Right atrium auricular region (tissue), 2 donors: ENCODE measurements around the gene FGF22. TPM values are rescaled to one million over a fixed set of nuclear protein-coding genes. Genes with fewer than 3 reads are reported as not detected.
"Not testable (repeated sequence)": the region's sequence is repeated elsewhere in the genome, so short reads cannot be mapped to it uniquely, and the experiment has no call there.

Experiments used
- DNase-seq: peaks from one replicate; pipeline ENCODE4 v3.0.0-alpha.2; 2019; ENCODE audit warnings: low spot score
- H3K27ac ChIP-seq, 2 donors: fragments of 200-600 bp; sonication (generic); 1 replicate in 1 of 2; 2 replicates in 1 of 2; pipeline ENCODE4 v1.5.1; 2016 to 2019
- H3K27me3 ChIP-seq, 2 donors: fragments of 200-600 bp; sonication (generic); one replicate each; pipeline versions ENCODE4 v1.5.1 to v1.6.0; 2017 to 2019
- H3K36me3 ChIP-seq: fragments of 200-600 bp; sonication (generic); one replicate; pipeline ENCODE4 v1.5.1; 2016
- H3K4me1 ChIP-seq, 2 donors: fragments of 200-600 bp; sonication (generic); one replicate each; pipeline versions ENCODE4 v1.5.1 to v1.6.0; 2017 to 2019
- H3K4me3 ChIP-seq, 2 donors: fragments of 200-600 bp; sonication (generic); 1 replicate in 1 of 2; 2 replicates in 1 of 2; pipeline ENCODE4 v1.5.1; 2017 to 2019; ENCODE audit warnings: mild to moderate bottlenecking in 1 of 2, moderate library complexity in 1 of 2
- H3K9me3 ChIP-seq, 2 donors: fragments of 200-600 bp; sonication (generic); one replicate each; pipeline ENCODE4 v1.5.1; 2019
- CTCF ChIP-seq, 2 donors: fragments of 200-600 bp; sonication (generic); IDR thresholded peaks; one replicate each; pipeline ENCODE4 v1.5.1; 2019; ENCODE audit warnings: antibody characterized with exemption in 2 of 2
- total RNA-seq, 2 donors: library from RNA; depleted of rRNA; stranded (reverse); fragments of >200 nt; gene quantifications; one replicate each; pipeline ENCODE4 v1.1.0, GENCODE V29; 2016

FGF22 gene
- total RNA-seq, 2 donors from 2014 or later = 0.35 to 0.37 TPM

GRCh38 chr19:597406-598315 is 42.0 kb upstream of the FGF22 start:
- Histone ChIP-seq H3K9me3 (no peaks in the 10 kb centered on the region), H3K36me3 (no peaks in the 10 kb centered on the region), H3K27ac (no peak overlapping the region), H3K27me3 (no peaks in the 10 kb centered on the region), H3K4me1 (no peaks in the 10 kb centered on the region), H3K4me3 (no peak overlapping the region)
- TF ChIP-seq CTCF (IDR thresholded peaks at IDR 0.05) = no peak
- no peak for DNase-seq

GRCh38 chr19:601310-601709 is 38.4 kb upstream of the FGF22 start:
- DNase-seq = no peak
- Histone ChIP-seq H3K27ac (no peak overlapping the region), H3K9me3 (no peaks in the 10 kb centered on the region), H3K4me1 (no peaks in the 10 kb centered on the region), H3K4me3 (no peak overlapping the region), H3K36me3 (no peaks in the 10 kb centered on the region), H3K27me3 (no peaks in the 10 kb centered on the region)
- TF ChIP-seq CTCF (IDR thresholded peaks at IDR 0.05) = no peak

- H3K27me3 ChIP-seq = no peaks in the 10 kb centered on the region
- no peaks in the 10 kb centered on the region for H3K9me3 ChIP-seq
- no peak overlapping the region for H3K4me3 ChIP-seq
- DNase-seq = no peak
- H3K36me3 ChIP-seq = no peaks in the 10 kb centered on the region
- no peak overlapping the region for H3K27ac ChIP-seq
- H3K4me1 ChIP-seq = no peaks in the 10 kb centered on the region
- TF ChIP-seq CTCF (IDR thresholded peaks at IDR 0.05) = no peak
Measured at GRCh38 chr19:601790-602189, 37.9 kb upstream of the FGF22 start.

- no peak for DNase-seq
- H3K9me3 ChIP-seq = no peaks in the 10 kb centered on the region
- no peak for TF ChIP-seq CTCF (IDR thresholded peaks at IDR 0.05)
- H3K4me1 ChIP-seq = no peaks in the 10 kb centered on the region
- no peaks in the 10 kb centered on the region for H3K36me3 ChIP-seq
- H3K4me3 ChIP-seq = no peak overlapping the region
- no peaks in the 10 kb centered on the region for H3K27me3 ChIP-seq
- no peak overlapping the region for H3K27ac ChIP-seq
Measured at GRCh38 chr19:602391-603301, 37.0 kb upstream of the FGF22 start.

GRCh38 chr19:603302-603639 is 36.4 kb upstream of the FGF22 start:
- not testable (repeated sequence) for H3K4me3 ChIP-seq, H3K4me1 ChIP-seq, DNase-seq, H3K27ac ChIP-seq, H3K9me3 ChIP-seq, H3K36me3 ChIP-seq, H3K27me3 ChIP-seq

- not testable (repeated sequence) for DNase-seq, H3K9me3 ChIP-seq, H3K36me3 ChIP-seq, H3K27ac ChIP-seq, H3K4me3 ChIP-seq, H3K27me3 ChIP-seq, H3K4me1 ChIP-seq
Measured at GRCh38 chr19:603779-604178, 35.9 kb upstream of the FGF22 start.
